Endothelial cell of umbilical vein (primary cell): Measurements from ENCODE around the gene PRR7. TPM values are rescaled to one million over a fixed set of nuclear protein-coding genes. Genes with fewer than 3 reads are reported as not detected.

ENCODE experiments used
- BruUV-seq: library from RNA; stranded (reverse); fragments of 400-500 nt; replicated peaks from 2 replicates; lab custom pipeline; 2021; lab: Mats Ljungman, UMichigan
- CTCF ChIA-PET: fragments of 300-600, 350-600 bp; sonication (Branson Sonifier 250); formaldehyde crosslinking; loops from one replicate; lab custom pipeline; 2021; ENCODE audit warnings: antibody characterized with exemption, inconsistent platforms; lab: Charles Lee
- POLR2A ChIA-PET: fragments of 300-600, 350-600 bp; sonication (Branson Sonifier 250); formaldehyde crosslinking; loops from one replicate; lab custom pipeline; 2021; ENCODE audit warnings: antibody characterized with exemption, inconsistent platforms; lab: Charles Lee
- DNase-seq: peaks from one replicate; pipeline ENCODE4 v3.0.0-alpha.2; 2011; ENCODE audit warnings: low read depth, low spot score
- FAIRE-seq: peaks from 2 replicates; lab custom pipeline; 2011; peaks lifted over from hg19 to GRCh38; lab: Jason Lieb, UNC
- H2AFZ ChIP-seq: 2 replicates; pipeline ENCODE4 v1.6.0; 2012; ENCODE audit warnings: low read depth, low read length, control low read depth, inconsistent platforms
- H3K27ac ChIP-seq: 2 replicates; pipeline ENCODE4 v1.5.1; 2011; ENCODE audit warnings: low read depth, mild to moderate bottlenecking, control low read depth, low read length, moderate library complexity; ENCODE audit not compliant: insufficient read depth
- H3K27me3 ChIP-seq, 2 experiments: 2 replicates each; pipeline versions ENCODE4 v1.6.0 to v1.6.1; 2011; ENCODE audit warnings: low read length in 2 of 2, mixed read lengths in 1 of 2; ENCODE audit not compliant: control insufficient read depth in 2 of 2, insufficient read depth in 2 of 2
- H3K36me3 ChIP-seq, 2 experiments: 2 replicates in 1 of 2; 3 replicates in 1 of 2; pipeline ENCODE4 v1.5.1; 2011; ENCODE audit warnings: low read length in 2 of 2, mild to moderate bottlenecking in 1 of 2, moderate library complexity in 1 of 2; ENCODE audit not compliant: control insufficient read depth in 2 of 2, insufficient read depth in 2 of 2; ENCODE audit errors: extremely low read depth in 1 of 2
- H3K4me1 ChIP-seq: 3 replicates; pipeline ENCODE4 v1.5.1; 2011; ENCODE audit warnings: mild to moderate bottlenecking, low read length; ENCODE audit not compliant: control insufficient read depth, insufficient read depth; ENCODE audit errors: extremely low read depth
- H3K4me2 ChIP-seq: 2 replicates; pipeline ENCODE4 v1.6.1; 2011; ENCODE audit warnings: low read length, control low read depth, mixed read lengths; ENCODE audit not compliant: insufficient read depth
- H3K4me3 ChIP-seq, 3 experiments: fragments of 200-600 bp in 1 of 3; sonication (generic), shearing (Covaris generic) in 1 of 3; replicated peaks in 1 of 3; 2 replicates each; pipeline ENCODE4 v1.5.1; 2011 to 2016; ENCODE audit warnings: control low read depth in 3 of 3, low read length in 3 of 3, mild to moderate bottlenecking in 2 of 3, inconsistent platforms in 1 of 3, low read depth in 1 of 3, moderate library complexity in 1 of 3; ENCODE audit not compliant: insufficient read depth in 1 of 3
- H3K79me2 ChIP-seq: 2 replicates; pipeline ENCODE4 v1.6.0; 2012; ENCODE audit warnings: low read length, inconsistent platforms; ENCODE audit not compliant: control insufficient read depth, insufficient read depth
- H3K9ac ChIP-seq: replicated peaks from 2 replicates; pipeline ENCODE3; 2011; ENCODE audit warnings: low read length, control low read depth; ENCODE audit not compliant: insufficient read depth; ENCODE audit errors: extremely low read depth
- H3K9me1 ChIP-seq: replicated peaks from 3 replicates; pipeline ENCODE4 v1.6.0; 2011; ENCODE audit warnings: mild to moderate bottlenecking, low read length; ENCODE audit not compliant: control insufficient read depth, insufficient read depth; ENCODE audit errors: extremely low read depth
- H3K9me3 ChIP-seq: replicated peaks from 2 replicates; pipeline ENCODE4 v1.5.1; 2012; ENCODE audit warnings: low read length, inconsistent platforms; ENCODE audit not compliant: control insufficient read depth, insufficient read depth
- H4K20me1 ChIP-seq: replicated peaks from 2 replicates; pipeline ENCODE3; 2011; ENCODE audit warnings: mild to moderate bottlenecking, low read length; ENCODE audit not compliant: control insufficient read depth, insufficient read depth; ENCODE audit errors: extremely low read depth
- CTCF ChIP-seq, 2 donors: IDR thresholded peaks; 1 replicate in 1 of 2; 2 replicates in 1 of 2; pipeline ENCODE4 v1.5.1; 2011; ENCODE audit warnings: low read length in 2 of 2, mild to moderate bottlenecking in 2 of 2, moderate library complexity in 2 of 2, control low read depth in 1 of 2, inconsistent platforms in 1 of 2, low read depth in 1 of 2; ENCODE audit not compliant: insufficient read depth in 1 of 2; ENCODE audit errors: extremely low read depth in 1 of 2
- EZH2 ChIP-seq: IDR thresholded peaks from 2 replicates; pipeline ENCODE4 v1.6.1; 2012; ENCODE audit warnings: borderline replicate concordance, low read depth, mild to moderate bottlenecking, moderate library complexity, low read length, inconsistent platforms; ENCODE audit not compliant: severe bottlenecking
- FOS ChIP-seq: IDR thresholded peaks from 2 replicates; pipeline ENCODE4 v1.6.1; 2011; ENCODE audit warnings: mild to moderate bottlenecking, low read length, moderate library complexity, borderline replicate concordance; ENCODE audit not compliant: insufficient read depth
- GATA2 ChIP-seq: IDR thresholded peaks from 2 replicates; pipeline ENCODE4 v1.7.0; 2011; ENCODE audit warnings: low read depth, mild to moderate bottlenecking, moderate library complexity, mixed read lengths, low read length; ENCODE audit not compliant: insufficient read length, insufficient read depth
- JUN ChIP-seq: IDR thresholded peaks from 2 replicates; pipeline ENCODE4 v1.6.1; 2011; ENCODE audit warnings: borderline replicate concordance, low read depth; ENCODE audit not compliant: insufficient read length, insufficient read depth
- MAX ChIP-seq: IDR thresholded peaks from 2 replicates; pipeline ENCODE4 v1.6.1; 2011; ENCODE audit not compliant: insufficient read depth, insufficient read length
- MYC ChIP-seq: IDR thresholded peaks from one replicate; pipeline ENCODE4 v1.6.1; 2011; ENCODE audit warnings: mild to moderate bottlenecking, low read depth, low read length
- POLR2A ChIP-seq: IDR thresholded peaks from 2 replicates; pipeline ENCODE4 v1.6.1; 2012; ENCODE audit warnings: low read depth, mild to moderate bottlenecking, control low read depth, low read length
- POLR2AphosphoS5 ChIP-seq: IDR thresholded peaks from 2 replicates; pipeline ENCODE4 v1.6.1; 2012; ENCODE audit warnings: low read depth, mild to moderate bottlenecking, control low read depth, low read length, moderate library complexity; ENCODE audit not compliant: insufficient read depth
- dilution Hi-C: fragments of 300-500 bp; cut with MboI; formaldehyde crosslinking; loops from one replicate; pipeline ENCODE4 v1.15.0; 2019; ENCODE audit warnings: low sequenced_read_pairs; ENCODE audit not compliant: extremely low pct_ligation_motif_present
- intact Hi-C: fragments of 100-400 bp; cut with micrococcal nuclease; formaldehyde crosslinking; loops from one replicate; pipeline ENCODE4 v1.10.0; 2022
- polyA plus RNA-seq, 4 experiments: library from polyadenylated mRNA; depleted of rRNA in 3 of 4; stranded (reverse) in 3 of 4; unstranded in 1 of 4; fragments of >200 nt; gene quantifications; 2 replicates each; pipeline versions ENCODE4 v1.2.1 to v1.2.3, GENCODE V29; 2011 to 2012; ENCODE audit warnings: missing spikeins in 1 of 4
- total RNA-seq: library from RNA; stranded (reverse); gene quantifications from 2 replicates; pipeline ENCODE4 v1.2.3, GENCODE V29; 2021

The PRR7 gene
- total and polyA plus RNA-seq, 2 donors (not counting 3 experiments of a cell fraction or from before 2014, with no cell fraction given) = 6.5 to 6.6 TPM

GRCh38 chr5:177496727-177497291, 50.2 kb downstream of the PRR7 start:
- Histone ChIP-seq H3K4me1 (peaks cover 47% of the 10 kb centered on the region), H3K9me3 (no peaks in the 10 kb centered on the region), H3K4me3 (peak overlapping the region; percentile 47 to 79 (median 74)), H3K27me3 (no peaks in the 10 kb centered on the region), H3K9ac (peak overlapping the region; percentile 93), H3K27ac (peak overlapping the region; percentile 93), H3K4me2 (peak overlapping the region; percentile 70), H3K9me1 (no peaks in the 10 kb centered on the region), H2AFZ (no peak overlapping the region), H4K20me1 (no peaks in the 10 kb centered on the region), H3K36me3 (peaks cover 5 to 9% of the 10 kb centered on the region in 2 experiments), H3K79me2 (peaks cover 32% of the 10 kb centered on the region)
- peak; percentile 87 for DNase-seq
- dilution Hi-C loops = no loop called here
- BruUV-seq = no TSS peak
- CTCF ChIA-PET = interaction anchor here (0.6 to 2.5 kb wide), 9 partner anchors 20 to 130 kb away, joined by 3 to 12 read pairs (median 4); no protein-coding TSS in a partner anchor
- no peak for FAIRE-seq
- POLR2A ChIA-PET = interaction anchor here (0.7 to 3.0 kb wide), 12 partner anchors 8 to 386 kb away, joined by 3 to 17 read pairs (median 6); partner anchors contain the start of gene DOK3
- intact Hi-C loops = loop anchor here (1.0 to 10.0 kb wide), 6 partner anchors 12 to 962 kb away; partner anchors contain the start of genes DOK3, GRK6, N4BP3 and RNF44
- TF ChIP-seq FOS = peak; percentile 47
- TF ChIP-seq GATA2 = no peak
- peak; percentile 0 for TF ChIP-seq POLR2A
- TF ChIP-seq EZH2 = no peak
- TF ChIP-seq JUN = no peak
- no peak for TF ChIP-seq CTCF (IDR thresholded peaks at IDR 0.05; ENCODE audit: extremely low read depth in 1 of 2, insufficient read depth in 1 of 2, low read depth in 1 of 2, low read length in 2 of 2)
- no peak for TF ChIP-seq MAX
- no peak for TF ChIP-seq MYC
- TF ChIP-seq POLR2AphosphoS5 = peak; percentile 72
